GM13976 (cell line): ENCODE data around the gene DNAJB1.

Experiments
- DNase-seq: peaks from one replicate; pipeline ENCODE4 v3.0.0; 2012; ENCODE audit warnings: low spot score
- in situ Hi-C: fragments of 300-500 bp; cut with MboI; formaldehyde crosslinking; loops from one replicate; pipeline ENCODE4 v1.12.0; 2022; ENCODE audit warnings: low sequenced_read_pairs, mixed read lengths, inconsistent platforms; ENCODE audit not compliant: unreplicated experiment
- TF ChIP-seq, protein P1 (sequence below): IDR thresholded peaks from 2 replicates; pipeline ENCODE4 v1.5.1; 2012; ENCODE audit warnings: borderline replicate concordance, mild to moderate bottlenecking; ENCODE audit not compliant: insufficient read depth; ENCODE audit errors: extremely low read depth, missing control alignments, control extremely low read depth

The DNAJB1 gene

DNA sequence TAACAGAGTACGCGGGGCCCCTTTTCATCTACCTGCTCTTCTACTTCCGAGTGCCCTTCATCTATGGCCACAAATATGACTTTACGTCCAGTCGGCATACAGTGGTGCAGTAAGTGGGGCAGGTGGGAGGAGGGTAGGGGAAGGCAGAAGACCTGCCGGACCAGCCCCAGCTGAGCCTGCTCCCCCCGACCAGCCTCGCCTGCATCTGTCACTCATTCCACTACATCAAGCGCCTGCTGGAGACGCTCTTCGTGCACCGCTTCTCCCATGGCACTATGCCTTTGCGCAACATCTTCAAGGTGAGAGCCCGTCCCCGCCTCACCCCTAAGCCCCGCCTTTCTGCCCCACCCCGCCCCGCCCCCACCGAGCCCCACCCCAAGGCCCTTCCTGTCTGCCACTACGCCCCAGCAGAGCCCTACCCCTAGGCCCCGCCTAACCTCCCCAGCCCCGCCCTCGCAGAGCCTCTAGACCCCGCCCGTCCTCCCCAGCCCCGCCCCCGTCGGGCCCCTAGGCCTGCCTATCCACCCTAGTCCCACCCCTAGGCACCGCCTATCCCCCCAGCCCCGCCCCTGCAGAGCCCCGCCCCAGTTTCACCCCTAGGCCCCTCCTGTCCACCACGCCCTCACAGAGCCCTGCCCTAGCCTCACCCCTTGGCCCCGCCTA lies 45.9 kb upstream of the DNAJB1 start:
- TF ChIP-seq, protein P1, sequence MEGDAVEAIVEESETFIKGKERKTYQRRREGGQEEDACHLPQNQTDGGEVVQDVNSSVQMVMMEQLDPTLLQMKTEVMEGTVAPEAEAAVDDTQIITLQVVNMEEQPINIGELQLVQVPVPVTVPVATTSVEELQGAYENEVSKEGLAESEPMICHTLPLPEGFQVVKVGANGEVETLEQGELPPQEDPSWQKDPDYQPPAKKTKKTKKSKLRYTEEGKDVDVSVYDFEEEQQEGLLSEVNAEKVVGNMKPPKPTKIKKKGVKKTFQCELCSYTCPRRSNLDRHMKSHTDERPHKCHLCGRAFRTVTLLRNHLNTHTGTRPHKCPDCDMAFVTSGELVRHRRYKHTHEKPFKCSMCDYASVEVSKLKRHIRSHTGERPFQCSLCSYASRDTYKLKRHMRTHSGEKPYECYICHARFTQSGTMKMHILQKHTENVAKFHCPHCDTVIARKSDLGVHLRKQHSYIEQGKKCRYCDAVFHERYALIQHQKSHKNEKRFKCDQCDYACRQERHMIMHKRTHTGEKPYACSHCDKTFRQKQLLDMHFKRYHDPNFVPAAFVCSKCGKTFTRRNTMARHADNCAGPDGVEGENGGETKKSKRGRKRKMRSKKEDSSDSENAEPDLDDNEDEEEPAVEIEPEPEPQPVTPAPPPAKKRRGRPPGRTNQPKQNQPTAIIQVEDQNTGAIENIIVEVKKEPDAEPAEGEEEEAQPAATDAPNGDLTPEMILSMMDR: no peak
- DNase-seq: peak; percentile 79
- in situ Hi-C loops: loop anchor here (25.0 kb wide), 2 partner anchors 323 to 548 kb away; partner anchors contain the start of genes OR7A17 and SYDE1

DNA sequence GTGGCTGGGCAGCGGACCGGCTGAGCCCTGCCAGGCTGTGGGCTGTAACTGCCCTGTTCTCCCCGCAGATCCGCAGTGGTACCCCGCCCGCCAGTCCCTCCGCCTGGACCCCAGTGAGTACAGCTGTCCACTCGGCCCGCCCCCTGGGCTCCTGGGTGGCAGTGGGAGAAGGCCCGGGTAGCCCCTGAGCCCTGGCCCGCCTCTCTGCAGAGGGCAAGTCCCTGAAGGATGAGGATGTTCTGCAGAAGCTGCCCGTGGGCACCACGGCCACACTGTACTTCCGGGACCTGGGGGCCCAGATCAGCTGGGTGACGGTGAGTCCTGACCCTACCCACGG lies 45.4 kb upstream of the DNAJB1 start:
- in situ Hi-C loops: loop anchor here (25.0 kb wide), 2 partner anchors 324 to 549 kb away; partner anchors contain the start of genes OR7A17 and SYDE1
- DNase-seq: peak; percentile 5
- TF ChIP-seq, protein P1: no peak

DNA sequence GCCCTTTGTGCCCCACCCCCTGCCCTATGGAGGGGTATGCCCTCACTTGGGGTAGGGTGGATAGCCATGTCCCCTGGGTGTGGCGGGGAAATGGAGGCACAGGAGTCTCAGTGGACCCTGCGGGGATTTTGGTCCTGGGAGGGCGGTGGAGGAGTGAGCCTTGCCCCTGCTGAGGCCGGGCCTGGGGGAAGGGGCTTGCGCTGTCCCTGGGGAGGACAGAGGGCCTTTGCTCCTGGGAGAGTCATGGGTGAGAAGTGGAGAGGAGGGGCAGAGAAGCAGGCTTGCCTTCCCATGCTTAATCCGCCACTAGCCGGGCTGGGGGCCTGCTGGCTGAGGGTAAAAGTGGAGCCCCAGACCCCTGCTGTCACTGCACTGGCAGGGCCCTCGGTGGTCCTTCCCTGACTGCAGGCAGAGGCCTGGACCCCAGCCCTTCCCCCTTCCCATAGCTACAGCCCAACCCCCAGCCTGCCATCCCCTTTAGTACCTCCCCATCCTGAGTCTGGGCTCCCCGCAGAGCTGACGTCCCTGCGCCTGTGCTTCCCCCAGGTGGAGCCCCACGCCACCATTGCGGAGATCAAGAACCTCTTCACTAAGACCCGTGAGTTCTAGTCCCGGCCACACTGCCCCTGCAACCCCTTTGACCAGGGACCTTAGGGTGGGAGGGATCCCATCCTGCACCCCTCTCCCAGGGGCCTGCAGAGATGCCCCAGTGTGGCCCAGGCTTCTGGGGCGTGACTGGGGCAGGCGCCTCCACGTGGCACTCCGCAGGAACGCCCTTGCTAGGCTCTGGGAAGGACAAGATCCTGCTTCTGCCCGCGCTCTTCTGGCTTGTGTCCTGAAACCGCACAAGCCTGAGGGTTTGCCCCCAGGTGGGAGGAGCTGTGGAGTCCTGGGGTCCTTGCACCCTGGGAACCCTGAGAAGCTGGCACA lies 44.7 kb upstream of the DNAJB1 start:
- in situ Hi-C loops: loop anchor here (25.0 kb wide), 2 partner anchors 324 to 549 kb away; partner anchors contain the start of genes OR7A17 and SYDE1
- peak; percentile 13 for DNase-seq
- TF ChIP-seq, protein P1: no peak

DNA sequence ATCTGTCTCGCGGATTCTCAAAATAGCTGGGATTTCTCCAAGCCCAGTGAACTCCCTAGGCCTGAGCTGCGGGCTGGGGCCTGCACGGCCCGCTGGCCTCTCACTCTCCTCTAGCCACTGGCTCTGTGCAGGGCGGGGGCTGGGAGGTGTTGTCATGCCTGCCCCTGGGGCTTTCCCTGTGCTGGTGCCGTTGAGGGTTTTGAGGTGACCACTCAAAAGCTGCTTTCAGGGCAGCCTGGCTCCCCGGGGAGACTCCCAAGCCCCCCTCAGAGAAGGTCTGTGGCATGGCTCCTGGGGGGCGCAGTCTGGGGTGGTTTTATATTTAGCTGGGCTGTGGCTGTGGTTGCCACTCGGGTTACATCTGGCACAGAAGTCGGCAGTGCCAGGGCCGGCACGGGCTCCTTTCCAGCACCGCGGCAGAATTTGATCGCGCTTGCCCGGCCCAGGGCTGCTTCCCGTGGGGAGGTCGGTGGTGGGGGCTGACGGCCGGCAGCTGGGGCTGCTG lies 43.7 kb upstream of the DNAJB1 start:
- DNase-seq: peak; percentile 73
- TF ChIP-seq, protein P1: no peak
- in situ Hi-C loops: loop anchor here (25.0 kb wide), 2 partner anchors 325 to 550 kb away; partner anchors contain the start of genes OR7A17 and SYDE1

DNA sequence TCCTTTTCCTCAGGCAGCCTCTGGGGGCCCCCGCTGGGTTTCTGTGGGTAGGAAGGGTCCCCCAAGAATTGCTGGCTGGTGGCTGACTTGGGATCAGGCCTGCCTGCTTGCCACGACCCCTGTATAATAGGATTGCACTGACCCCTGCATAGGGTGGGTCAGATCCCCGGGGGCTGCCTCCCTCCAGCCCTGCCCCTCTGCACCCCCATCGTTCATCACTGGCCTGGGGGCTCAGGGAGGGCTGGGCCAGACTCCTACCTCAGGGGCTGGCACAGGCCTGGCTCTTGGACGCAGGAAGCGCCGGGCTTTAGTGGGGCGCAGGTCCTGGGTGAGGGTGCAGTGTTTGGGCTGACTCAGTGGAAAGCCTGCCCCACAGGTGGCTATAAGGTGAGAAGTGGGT lies 43.1 kb upstream of the DNAJB1 start:
- in situ Hi-C loops: loop anchor here (25.0 kb wide), 2 partner anchors 326 to 551 kb away; partner anchors contain the start of genes OR7A17 and SYDE1
- TF ChIP-seq, protein P1: no peak
- peak; percentile 7 for DNase-seq

DNA sequence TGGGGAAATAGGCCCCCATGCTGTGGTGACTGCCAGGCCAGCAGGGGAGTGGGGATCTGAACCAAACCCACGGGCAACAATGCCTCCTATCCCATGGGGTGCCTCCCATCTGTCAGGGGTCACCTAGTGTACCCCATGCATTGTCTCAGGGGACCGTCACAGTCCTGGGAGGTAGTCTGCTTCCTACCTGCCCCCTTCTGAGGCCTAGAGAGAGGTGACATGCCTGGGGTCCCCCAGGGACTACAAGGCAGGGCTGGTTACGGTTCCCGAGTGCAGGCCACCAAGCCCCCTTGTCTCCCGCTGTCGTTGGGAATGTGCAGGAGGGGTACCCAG lies 42.5 kb upstream of the DNAJB1 start:
- TF ChIP-seq, protein P1: no peak
- in situ Hi-C loops: loop anchor here (25.0 kb wide), 2 partner anchors 327 to 552 kb away; partner anchors contain the start of genes OR7A17 and SYDE1
- no peak for DNase-seq
